Keratinocyte (primary cell): ENCODE data around the gene TRUB1. TPM values are rescaled to one million over a fixed set of nuclear protein-coding genes. Genes with fewer than 3 reads are reported as not detected.
"Not testable (repeated sequence)": the region's sequence is repeated elsewhere in the genome, so short reads cannot be mapped to it uniquely, and the experiment has no call there.

ENCODE experiments used
- DNase-seq: peaks from one replicate; pipeline ENCODE4 v3.0.0-alpha.2; 2011; ENCODE audit warnings: low read depth, missing footprints, low spot score
- FAIRE-seq: peaks from 2 replicates; lab custom pipeline; 2011; peaks lifted over from hg19 to GRCh38; lab: Jason Lieb, UNC
- H2AFZ ChIP-seq: 2 replicates; pipeline ENCODE4 v1.6.0; 2012; ENCODE audit warnings: low read length, control low read depth, inconsistent platforms; ENCODE audit not compliant: control insufficient read depth
- H3K27ac ChIP-seq: 2 replicates; pipeline ENCODE4 v1.5.1; 2011; ENCODE audit warnings: low read length; ENCODE audit not compliant: control insufficient read depth, insufficient read depth
- H3K27me3 ChIP-seq: 3 replicates; pipeline ENCODE4 v1.6.0; 2011; ENCODE audit warnings: low read length; ENCODE audit not compliant: control insufficient read depth, insufficient read depth; ENCODE audit errors: extremely low read depth
- H3K36me3 ChIP-seq, 2 experiments: 2 replicates in 1 of 2; 3 replicates in 1 of 2; pipeline ENCODE4 v1.5.1; 2011; ENCODE audit warnings: low read length in 2 of 2, mild to moderate bottlenecking in 1 of 2; ENCODE audit not compliant: control insufficient read depth in 2 of 2, insufficient read depth in 2 of 2; ENCODE audit errors: extremely low read depth in 1 of 2
- H3K4me1 ChIP-seq: 3 replicates; pipeline ENCODE4 v1.5.1; 2011; ENCODE audit warnings: low read length; ENCODE audit not compliant: control insufficient read depth, insufficient read depth; ENCODE audit errors: extremely low read depth
- H3K4me2 ChIP-seq: 3 replicates; pipeline ENCODE4 v1.6.0; 2011; ENCODE audit warnings: low read depth, low read length; ENCODE audit not compliant: control insufficient read depth, insufficient read depth; ENCODE audit errors: extremely low read depth
- H3K4me3 ChIP-seq, 3 experiments: fragments of 200-600 bp in 1 of 3; sonication (generic) in 1 of 3; 2 replicates in 2 of 3; 3 replicates in 1 of 3; pipeline ENCODE4 v1.5.1; 2011 to 2016; ENCODE audit warnings: low read length in 3 of 3, mild to moderate bottlenecking in 3 of 3, control low read depth in 2 of 3, inconsistent platforms in 1 of 3, low read depth in 1 of 3, mixed read lengths in 1 of 3, mixed run types in 1 of 3, moderate library complexity in 1 of 3; ENCODE audit not compliant: control insufficient read depth in 2 of 3, insufficient read depth in 2 of 3; ENCODE audit errors: extremely low read depth in 1 of 3
- H3K79me2 ChIP-seq: 2 replicates; pipeline ENCODE4 v1.6.0; 2012; ENCODE audit warnings: low read length; ENCODE audit not compliant: control insufficient read depth, insufficient read depth
- H3K9ac ChIP-seq: 3 replicates; pipeline ENCODE4 v1.6.0; 2011; ENCODE audit warnings: low read length; ENCODE audit not compliant: control insufficient read depth, insufficient read depth; ENCODE audit errors: extremely low read depth
- H3K9me1 ChIP-seq: 3 replicates; pipeline ENCODE4 v1.6.0; 2011; ENCODE audit warnings: low read length; ENCODE audit not compliant: control insufficient read depth, insufficient read depth; ENCODE audit errors: extremely low read depth
- H3K9me3 ChIP-seq: 2 replicates; pipeline ENCODE4 v1.5.1; 2012; ENCODE audit warnings: low read depth, low read length; ENCODE audit not compliant: control insufficient read depth
- H4K20me1 ChIP-seq: 3 replicates; pipeline ENCODE4 v1.6.0; 2011; ENCODE audit warnings: low read length; ENCODE audit not compliant: control insufficient read depth, insufficient read depth; ENCODE audit errors: extremely low read depth
- CTCF ChIP-seq, 3 experiments: IDR thresholded peaks in 1 of 3; conservative IDR thresholded peaks in 1 of 3; optimal IDR thresholded peaks in 1 of 3; 2 replicates in 2 of 3; 3 replicates in 1 of 3; pipeline versions ENCODE3 to v1.5.1; 2011; ENCODE audit warnings: low read length in 3 of 3, mild to moderate bottlenecking in 3 of 3, moderate library complexity in 2 of 3, control low read depth in 1 of 3, inconsistent platforms in 1 of 3; ENCODE audit not compliant: insufficient read depth in 2 of 3; ENCODE audit errors: extremely low read depth in 1 of 3
- EZH2 ChIP-seq: IDR thresholded peaks from one replicate; pipeline ENCODE4 v1.6.1; 2012; ENCODE audit warnings: inconsistent platforms, mild to moderate bottlenecking, low read length, moderate library complexity
- dilution Hi-C: fragments of 300-500 bp; cut with MboI; formaldehyde crosslinking; loops from one replicate; pipeline ENCODE4 v1.7.0; 2020; ENCODE audit warnings: low sequenced_read_pairs; ENCODE audit not compliant: extremely low pct_ligation_motif_present
- polyA plus RNA-seq, 5 experiments: library from polyadenylated mRNA; depleted of rRNA in 3 of 5; stranded (reverse) in 3 of 5; stranded (forward) in 1 of 5; unstranded in 1 of 5; fragments of >200 nt; gene quantifications; 1 replicate in 1 of 5; 2 replicates in 3 of 5; 3 replicates in 1 of 5; pipeline versions ENCODE4 v1.2.1 to v1.2.3, GENCODE V29; 2011 to 2012; ENCODE audit warnings: missing spikeins in 2 of 5, low read depth in 1 of 5, low replicate concordance in 1 of 5

Gene TRUB1
- polyA plus RNA-seq, 1 donor (not counting 4 experiments of a cell fraction or from before 2014, with no cell fraction given) = 20.5 TPM

GRCh38 chr10:114894911-114895310 lies 43.1 kb upstream of the TRUB1 start:
- Histone ChIP-seq H3K9me3 (no peaks in the 10 kb centered on the region), H3K79me2 (no peaks in the 10 kb centered on the region), H3K36me3 (no peaks in the 10 kb centered on the region), H2AFZ (no peak overlapping the region), H3K4me2 (no peak overlapping the region), H3K27me3 (no peaks in the 10 kb centered on the region), H3K27ac (no peak overlapping the region), H3K4me1 (peaks cover 7% of the 10 kb centered on the region), H3K9ac (no peak overlapping the region), H4K20me1 (no peaks in the 10 kb centered on the region), H3K4me3 (no peak overlapping the region), H3K9me1 (no peaks in the 10 kb centered on the region)
- TF ChIP-seq EZH2 (no peak), CTCF (optimal IDR thresholded peaks at IDR 0.05 in 1 of 3, IDR thresholded peaks at IDR 0.05 in 1 of 3, conservative IDR thresholded peaks at IDR 0.05 in 1 of 3; ENCODE audit: extremely low read depth in 1 of 3, insufficient read depth in 2 of 3, low read length in 3 of 3) (no peak)
- dilution Hi-C loops = no loop called here
- DNase-seq (no peak), FAIRE-seq (peak; percentile 13)

GRCh38 chr10:114897011-114897410 lies 41.0 kb upstream of the TRUB1 start:
- H4K20me1 ChIP-seq, H3K9ac ChIP-seq, H3K36me3 ChIP-seq, H3K79me2 ChIP-seq, H3K27me3 ChIP-seq, dilution Hi-C loops, H3K4me1 ChIP-seq, H3K9me1 ChIP-seq, H3K27ac ChIP-seq, DNase-seq, H3K9me3 ChIP-seq: not testable (repeated sequence)
- Histone ChIP-seq H2AFZ (peak overlapping the region; percentile 73), H3K4me3 (peak overlapping the region in 1 of 3 experiments; percentile 5), H3K4me2 (peak overlapping the region; percentile 19)
- FAIRE-seq = peak; percentile 61

- no peaks in the 10 kb centered on the region for H3K9me3 ChIP-seq
- no peak for FAIRE-seq
These were observed 40.4 kb upstream of the TRUB1 start for GRCh38 chr10:114897593-114897992.

More at GRCh38 chr10:114897593-114897992, 40.4 kb upstream of the TRUB1 start:
- H3K4me1 ChIP-seq = peaks cover 7% of the 10 kb centered on the region
- H4K20me1 ChIP-seq = no peaks in the 10 kb centered on the region
- H3K27me3 ChIP-seq = no peaks in the 10 kb centered on the region
- H3K4me2 ChIP-seq = no peak overlapping the region
- H3K27ac ChIP-seq = no peak overlapping the region
- H3K4me3 ChIP-seq = no peak overlapping the region
- H3K36me3 ChIP-seq = no peaks in the 10 kb centered on the region
- no peak for DNase-seq
- dilution Hi-C loops = no loop called here
- no peaks in the 10 kb centered on the region for H3K9me1 ChIP-seq
- no peak for TF ChIP-seq CTCF (optimal IDR thresholded peaks at IDR 0.05 in 1 of 3, IDR thresholded peaks at IDR 0.05 in 1 of 3, conservative IDR thresholded peaks at IDR 0.05 in 1 of 3; ENCODE audit: extremely low read depth in 1 of 3, insufficient read depth in 2 of 3, low read length in 3 of 3)
- no peak for TF ChIP-seq EZH2
- no peaks in the 10 kb centered on the region for H3K79me2 ChIP-seq
- H3K9ac ChIP-seq = no peak overlapping the region
- H2AFZ ChIP-seq = no peak overlapping the region
